Skin epidermis (tissue), 12 donors: ENCODE data around the gene INTS1.
"Not testable (repeated sequence)": the region's sequence is repeated elsewhere in the genome, so short reads cannot be mapped to it uniquely, and the experiment has no call there.

Experiments used
- H3K27ac ChIP-seq, 21 experiments: fragments of 200-600 bp; sonication (generic) in 11 of 21; one replicate each; pipeline ENCODE4 v1.5.0; 2020; ENCODE audit warnings: mild to moderate bottlenecking in 3 of 21, inconsistent platforms in 2 of 21, moderate library complexity in 2 of 21
- H3K4me3 ChIP-seq, 7 experiments: fragments of 200-600 bp; sonication (generic) in 2 of 7; one replicate each; pipeline ENCODE4 v1.5.0; 2020; ENCODE audit warnings: inconsistent platforms in 2 of 7, mild to moderate bottlenecking in 2 of 7, moderate library complexity in 1 of 7

INTS1 gene

DNA sequence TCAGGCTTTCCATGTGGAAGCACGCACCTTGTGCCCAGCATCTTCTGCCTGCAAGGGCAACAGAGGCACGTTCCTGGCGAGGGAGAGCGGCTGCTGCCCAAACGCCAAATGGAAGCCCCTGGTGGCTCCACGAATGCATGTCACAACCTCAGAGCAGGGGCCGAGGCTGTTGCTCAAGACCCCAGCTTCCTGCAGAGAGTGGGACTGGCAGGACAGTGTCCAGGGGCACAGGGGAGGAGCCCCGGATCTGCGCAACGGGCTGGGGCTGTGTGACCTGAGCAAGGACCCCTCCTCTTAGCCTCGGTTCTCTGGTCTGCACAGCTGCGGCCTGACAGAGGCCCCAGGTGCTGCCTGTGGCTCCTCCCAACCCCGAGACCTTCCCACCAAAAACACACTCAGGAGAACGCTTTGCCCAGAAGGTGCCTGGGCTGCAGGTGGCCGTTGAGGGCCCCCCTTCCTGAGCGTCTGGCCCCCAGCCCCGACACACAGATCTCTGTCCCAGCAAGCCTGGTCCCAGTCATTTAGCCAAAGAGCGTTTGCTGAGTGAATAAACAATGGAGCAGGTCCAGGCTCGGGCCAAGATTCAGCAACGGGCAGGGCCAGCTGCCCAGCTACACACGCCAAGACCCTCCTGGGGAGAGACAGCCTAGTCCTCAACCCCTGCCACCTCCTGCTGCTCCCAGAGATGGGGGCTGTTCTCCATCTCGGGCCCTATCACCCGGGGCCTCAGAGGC is 46.1 kb downstream of the INTS1 start:
- Histone ChIP-seq H3K27ac (peak overlapping the region in 20 of 21 experiments; percentile 37 to 89 (median 82)), H3K4me3 (peak overlapping the region; percentile 64 to 87 (median 81))

- peak overlapping the region; percentile 64 to 87 (median 81) for H3K4me3 ChIP-seq
- peak overlapping the region in 6 of 21 experiments; percentile 37 to 87 (median 82) for H3K27ac ChIP-seq
Measured at GRCh38 chr7:1457059-1457948, 46.9 kb downstream of the INTS1 start.

DNA sequence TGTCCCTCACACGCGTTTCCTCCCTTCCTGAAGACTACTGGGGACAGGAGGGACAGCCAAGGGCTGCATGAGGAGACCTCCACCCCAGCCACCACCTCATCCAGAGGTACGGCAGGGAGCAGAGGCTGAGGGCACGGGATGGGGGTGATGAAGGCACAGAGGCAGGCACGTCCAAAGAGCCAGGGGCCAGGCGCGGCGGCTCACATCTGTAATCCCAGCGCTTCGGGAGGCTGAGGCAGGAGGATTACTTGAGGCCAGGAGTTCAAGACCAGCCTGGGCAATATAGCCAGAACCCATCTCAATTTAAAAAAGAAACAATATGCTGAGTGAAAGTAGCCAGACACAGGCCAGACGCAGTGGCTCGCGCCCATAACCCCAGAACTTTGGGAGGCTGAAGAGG is 48.2 kb downstream of the INTS1 start:
- H3K4me3 ChIP-seq = peak overlapping the region in 1 of 7 experiments; percentile 29
- H3K27ac ChIP-seq = peak overlapping the region in 8 of 21 experiments; percentile 6 to 67 (median 40)

GRCh38 chr7:1455241-1455939 is 48.8 kb downstream of the INTS1 start:
- peak overlapping the region in 2 of 7 experiments; percentile 13 to 29 for H3K4me3 ChIP-seq
- peak overlapping the region in 11 of 21 experiments; percentile 6 to 69 (median 29) for H3K27ac ChIP-seq

DNA sequence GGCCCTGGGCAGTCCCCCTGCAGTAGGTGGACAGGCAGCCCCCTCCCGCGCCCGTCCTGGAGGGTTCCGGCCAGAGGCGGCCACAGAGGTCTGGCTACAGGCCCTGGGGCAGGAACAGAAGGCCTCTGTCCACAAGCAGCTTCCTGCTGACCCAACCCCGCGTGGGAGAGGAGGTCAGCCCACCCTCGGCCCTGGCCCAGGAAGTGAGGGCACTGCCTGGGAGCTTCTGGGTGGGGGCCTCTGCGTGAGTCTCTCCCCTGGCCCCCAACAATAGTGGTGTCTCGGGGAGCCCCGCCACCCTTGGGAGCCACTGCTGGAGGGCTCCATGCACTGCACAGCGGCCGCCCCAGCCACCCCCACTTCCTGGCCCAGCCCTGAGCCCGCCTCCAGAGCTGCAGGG is 49.6 kb downstream of the INTS1 start:
- peak overlapping the region in 9 of 21 experiments; percentile 6 to 69 (median 20) for H3K27ac ChIP-seq
- peak overlapping the region in 2 of 7 experiments; percentile 13 to 29 for H3K4me3 ChIP-seq

GRCh38 chr7:1452205-1452604 is 52.0 kb downstream of the INTS1 start:
- Histone ChIP-seq H3K4me3 (no peak overlapping the region), H3K27ac (no peak overlapping the region)

GRCh38 chr7:1450987-1451386 is 53.2 kb downstream of the INTS1 start:
- H3K27ac ChIP-seq = no peak overlapping the region
- no peak overlapping the region for H3K4me3 ChIP-seq

GRCh38 chr7:1450431-1450830 is 53.8 kb downstream of the INTS1 start:
- H3K4me3 ChIP-seq = no peak overlapping the region
- no peak overlapping the region for H3K27ac ChIP-seq

GRCh38 chr7:1449951-1450350 is 54.2 kb downstream of the INTS1 start:
- H3K4me3 ChIP-seq = no peak overlapping the region
- H3K27ac ChIP-seq = no peak overlapping the region

DNA sequence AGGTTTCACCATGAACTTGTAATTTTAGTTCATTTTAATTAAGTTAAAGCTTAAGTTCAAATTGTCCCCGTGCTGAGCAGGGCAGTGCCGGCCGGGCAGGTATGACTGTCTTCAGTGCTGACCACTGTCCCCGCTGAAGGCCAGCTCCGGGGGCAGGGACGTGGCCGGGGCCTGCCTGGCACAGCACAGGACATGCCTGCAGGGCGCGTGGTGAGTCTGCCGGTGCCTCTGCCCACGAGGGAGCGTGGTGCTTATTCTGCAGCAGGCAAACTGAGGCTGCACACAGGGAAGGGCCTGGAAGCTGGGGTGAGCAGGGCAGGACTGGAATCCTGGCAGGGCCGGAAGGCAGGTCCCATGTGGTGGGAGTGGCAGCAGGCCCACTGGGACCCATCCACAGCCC is 54.7 kb downstream of the INTS1 start:
- H3K27ac ChIP-seq = no peak overlapping the region

GRCh38 chr7:1448958-1449357 is 55.2 kb downstream of the INTS1 start:
- Histone ChIP-seq H3K4me3 (no peak overlapping the region), H3K27ac (no peak overlapping the region)

More for the DNA sequence above, 54.7 kb downstream of the INTS1 start:
- H3K4me3 ChIP-seq = no peak overlapping the region

- no peak overlapping the region for H3K4me3 ChIP-seq
- peak overlapping the region in 13 of 21 experiments; percentile 14 to 76 (median 49) for H3K27ac ChIP-seq
Measured at GRCh38 chr7:1447551-1448244, 56.5 kb downstream of the INTS1 start.

DNA sequence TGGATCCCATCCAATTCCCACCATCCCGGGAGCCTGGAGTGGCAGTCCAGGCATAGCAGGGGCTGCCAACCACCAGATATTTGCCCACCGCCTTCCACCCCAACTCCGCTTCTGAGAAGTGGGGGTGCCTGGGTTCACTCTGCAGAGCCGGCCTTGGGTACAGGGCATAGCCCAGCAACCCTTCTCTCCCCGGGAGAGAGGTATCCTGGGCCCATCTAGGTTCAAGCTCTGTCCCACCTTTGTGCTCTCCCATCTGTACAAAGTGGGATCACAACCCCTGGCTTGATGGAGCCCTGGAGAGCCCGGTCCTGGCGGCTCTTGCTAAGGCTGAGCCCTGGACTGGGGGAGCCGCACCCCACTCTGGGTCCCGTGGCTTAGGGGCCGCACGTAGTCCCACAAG is 57.1 kb downstream of the INTS1 start:
- no peak overlapping the region for H3K4me3 ChIP-seq
- H3K27ac ChIP-seq = peak overlapping the region in 10 of 21 experiments; percentile 14 to 76 (median 52)

- Histone ChIP-seq H3K4me3 (no peak overlapping the region), H3K27ac (peak overlapping the region in 2 of 21 experiments; percentile 28 to 76)
Measured at GRCh38 chr7:1446620-1447032, 57.6 kb downstream of the INTS1 start.

DNA sequence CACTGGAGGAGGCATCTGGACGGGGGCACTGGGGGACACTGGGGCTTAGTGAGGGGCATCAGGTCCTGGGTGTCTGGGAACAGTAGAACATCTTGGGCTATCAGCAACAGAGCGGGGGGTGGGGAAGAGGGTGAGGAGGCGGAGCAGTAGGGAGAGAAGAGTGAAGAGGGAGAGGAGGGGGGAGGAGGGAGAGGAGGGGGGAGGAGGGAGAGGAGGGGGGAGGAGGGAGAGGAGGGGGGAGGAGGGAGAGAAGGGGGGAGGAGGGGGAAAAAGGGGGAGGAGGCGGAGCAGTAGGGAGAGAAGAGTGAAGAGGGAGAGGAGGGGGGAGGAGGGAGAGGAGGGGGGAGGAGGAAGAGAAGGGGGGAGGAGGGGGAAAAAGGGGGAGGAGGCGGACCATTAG is 58.2 kb downstream of the INTS1 start:
- H3K27ac ChIP-seq, H3K4me3 ChIP-seq: not testable (repeated sequence)

DNA sequence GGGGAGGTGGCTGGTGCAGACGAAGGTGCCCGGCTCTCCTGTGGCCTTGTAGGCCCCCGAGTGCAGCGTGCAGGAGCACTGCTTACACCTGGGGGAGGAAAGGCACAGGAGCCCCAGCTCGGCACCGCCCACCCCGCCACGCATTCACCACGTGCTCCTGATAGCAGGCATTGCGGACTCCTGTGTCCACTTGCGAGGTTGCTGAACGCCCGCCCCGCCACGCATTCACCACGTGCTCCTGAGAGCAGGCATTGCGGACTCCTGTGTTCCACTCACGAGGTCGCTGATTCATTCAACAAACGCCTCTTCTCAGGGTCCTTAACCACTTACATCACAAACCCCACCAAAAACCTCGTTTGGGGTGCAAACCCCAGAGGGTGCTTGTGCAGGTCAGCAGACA is 58.8 kb downstream of the INTS1 start:
- no peak overlapping the region for H3K4me3 ChIP-seq
- no peak overlapping the region for H3K27ac ChIP-seq

DNA sequence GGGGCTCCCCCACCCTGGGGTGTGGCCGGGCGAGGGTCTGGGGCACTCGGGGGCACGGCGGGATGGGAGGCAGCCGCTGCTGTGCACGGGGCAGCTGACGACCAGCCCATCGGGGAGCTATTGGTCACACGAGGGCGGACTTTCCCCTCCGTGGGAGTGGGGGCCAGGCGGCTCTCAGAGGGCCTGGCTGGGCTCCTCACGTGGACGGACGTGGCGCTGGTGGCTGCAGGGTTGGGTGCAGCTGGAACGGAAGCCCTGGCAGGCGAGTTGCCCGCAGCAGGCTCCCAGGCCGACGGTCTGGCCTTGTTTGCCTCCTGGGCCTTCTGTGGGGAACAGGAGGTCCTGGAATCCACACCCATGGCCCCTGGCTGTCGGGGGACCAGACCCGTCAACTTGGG is 59.3 kb downstream of the INTS1 start:
- no peak overlapping the region for H3K4me3 ChIP-seq
- H3K27ac ChIP-seq = no peak overlapping the region

GRCh38 chr7:1444214-1444924 is 59.8 kb downstream of the INTS1 start:
- Histone ChIP-seq H3K27ac (no peak overlapping the region), H3K4me3 (no peak overlapping the region)
